ENCODE results near the gene APBA3. TPM values are rescaled to one million over a fixed set of nuclear protein-coding genes. Genes with fewer than 3 reads are reported as not detected.

The APBA3 gene
- total RNA-seq, 1 experiment from 2014 or later = 34.0 TPM

DNA sequence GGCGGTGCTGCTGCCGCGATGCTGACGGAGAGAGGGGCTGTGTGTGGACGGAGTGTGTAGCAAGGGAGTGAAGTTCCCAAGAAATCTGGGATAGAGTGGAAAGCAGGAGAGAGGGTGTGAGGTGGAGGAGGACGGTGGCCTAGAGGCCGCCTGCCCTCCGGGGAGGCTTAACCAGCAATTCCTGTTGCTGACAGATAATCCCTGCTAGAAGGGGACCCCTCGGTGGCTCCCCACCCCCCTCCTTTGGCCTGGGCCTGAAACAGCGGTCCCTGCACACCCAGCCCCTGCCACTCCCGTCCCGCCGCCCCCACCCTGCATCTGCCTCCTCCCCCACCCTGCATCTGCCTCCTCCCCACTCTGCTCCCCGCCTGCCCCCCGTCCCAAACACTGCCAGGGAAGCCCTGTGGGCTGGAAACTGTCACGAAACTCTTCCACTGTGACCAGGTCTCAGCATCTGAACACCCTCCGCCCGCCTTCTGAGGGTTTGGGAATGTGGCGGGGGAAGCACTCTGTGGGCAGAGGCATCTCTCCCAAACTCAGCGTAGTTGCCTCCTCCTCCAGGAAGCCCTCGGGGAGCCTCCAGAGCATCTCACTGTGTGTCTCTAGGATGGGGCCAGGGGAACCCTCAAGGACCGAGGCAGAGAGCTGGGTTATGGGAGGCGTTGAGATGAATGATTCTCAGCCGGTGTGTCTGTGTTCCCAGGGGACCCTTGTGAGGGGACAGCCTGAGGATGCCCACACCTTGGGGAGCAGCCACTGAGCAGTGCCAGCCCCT lies 41.8 kb upstream of the APBA3 start:
- no peaks in the 10 kb centered on the region for H3K36me3 ChIP-seq (ENCODE audit: control insufficient read depth, insufficient read depth, low read length)
- no peaks in the 10 kb centered on the region for H3K27me3 ChIP-seq (ENCODE audit: control insufficient read depth, insufficient read depth, low read length)
- in situ Hi-C loops (cut with HindIII; ENCODE audit: low pct_unique_long_range_greater_than_20kb, low sequenced_read_pairs) = no loop called here
- ChIA-PET CTCF (no interaction called here), POLR2A (interaction anchor here (0.6 kb wide), 1 partner anchor 10 kb away, joined by 4 read pairs; no protein-coding TSS in a partner anchor)
- no peak overlapping the region for H3K27ac ChIP-seq (ENCODE audit: low read length)
- no peaks in the 10 kb centered on the region for H3K9me3 ChIP-seq (ENCODE audit: control insufficient read depth, insufficient read depth, low read depth, low read length)
- no peak overlapping the region for H3K4me3 ChIP-seq (ENCODE audit: low read depth in 2 of 2, low read length in 2 of 2)
- H3K4me1 ChIP-seq (ENCODE audit: control insufficient read depth, insufficient read depth, low read length) = no peaks in the 10 kb centered on the region
- ATAC-seq = no peak
- TF ChIP-seq, protein P1, sequence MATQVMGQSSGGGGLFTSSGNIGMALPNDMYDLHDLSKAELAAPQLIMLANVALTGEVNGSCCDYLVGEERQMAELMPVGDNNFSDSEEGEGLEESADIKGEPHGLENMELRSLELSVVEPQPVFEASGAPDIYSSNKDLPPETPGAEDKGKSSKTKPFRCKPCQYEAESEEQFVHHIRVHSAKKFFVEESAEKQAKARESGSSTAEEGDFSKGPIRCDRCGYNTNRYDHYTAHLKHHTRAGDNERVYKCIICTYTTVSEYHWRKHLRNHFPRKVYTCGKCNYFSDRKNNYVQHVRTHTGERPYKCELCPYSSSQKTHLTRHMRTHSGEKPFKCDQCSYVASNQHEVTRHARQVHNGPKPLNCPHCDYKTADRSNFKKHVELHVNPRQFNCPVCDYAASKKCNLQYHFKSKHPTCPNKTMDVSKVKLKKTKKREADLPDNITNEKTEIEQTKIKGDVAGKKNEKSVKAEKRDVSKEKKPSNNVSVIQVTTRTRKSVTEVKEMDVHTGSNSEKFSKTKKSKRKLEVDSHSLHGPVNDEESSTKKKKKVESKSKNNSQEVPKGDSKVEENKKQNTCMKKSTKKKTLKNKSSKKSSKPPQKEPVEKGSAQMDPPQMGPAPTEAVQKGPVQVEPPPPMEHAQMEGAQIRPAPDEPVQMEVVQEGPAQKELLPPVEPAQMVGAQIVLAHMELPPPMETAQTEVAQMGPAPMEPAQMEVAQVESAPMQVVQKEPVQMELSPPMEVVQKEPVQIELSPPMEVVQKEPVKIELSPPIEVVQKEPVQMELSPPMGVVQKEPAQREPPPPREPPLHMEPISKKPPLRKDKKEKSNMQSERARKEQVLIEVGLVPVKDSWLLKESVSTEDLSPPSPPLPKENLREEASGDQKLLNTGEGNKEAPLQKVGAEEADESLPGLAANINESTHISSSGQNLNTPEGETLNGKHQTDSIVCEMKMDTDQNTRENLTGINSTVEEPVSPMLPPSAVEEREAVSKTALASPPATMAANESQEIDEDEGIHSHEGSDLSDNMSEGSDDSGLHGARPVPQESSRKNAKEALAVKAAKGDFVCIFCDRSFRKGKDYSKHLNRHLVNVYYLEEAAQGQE (IDR thresholded peaks at IDR 0.05; ENCODE audit: insufficient read depth in 1 of 2, low read depth in 2 of 2, low read length in 1 of 2) = no peak
- TF ChIP-seq POLR2AphosphoS5 (IDR thresholded peaks at IDR 0.05; ENCODE audit: low read depth, low read length) = no peak
- TF ChIP-seq TCF7L2 (IDR thresholded peaks at IDR 0.05; ENCODE audit: low read depth, low read length) = no peak
- no peak for TF ChIP-seq SIN3A (IDR thresholded peaks at IDR 0.05; ENCODE audit: borderline replicate concordance, insufficient read depth, low read depth, low read length)
- BruUV-seq (replicated peaks) = no TSS peak
- intact Hi-C loops (cut with micrococcal nuclease; ENCODE audit: unreplicated experiment) = no loop called here
- DNase-seq (ENCODE audit: low read depth, low spot score) = no peak

DNA sequence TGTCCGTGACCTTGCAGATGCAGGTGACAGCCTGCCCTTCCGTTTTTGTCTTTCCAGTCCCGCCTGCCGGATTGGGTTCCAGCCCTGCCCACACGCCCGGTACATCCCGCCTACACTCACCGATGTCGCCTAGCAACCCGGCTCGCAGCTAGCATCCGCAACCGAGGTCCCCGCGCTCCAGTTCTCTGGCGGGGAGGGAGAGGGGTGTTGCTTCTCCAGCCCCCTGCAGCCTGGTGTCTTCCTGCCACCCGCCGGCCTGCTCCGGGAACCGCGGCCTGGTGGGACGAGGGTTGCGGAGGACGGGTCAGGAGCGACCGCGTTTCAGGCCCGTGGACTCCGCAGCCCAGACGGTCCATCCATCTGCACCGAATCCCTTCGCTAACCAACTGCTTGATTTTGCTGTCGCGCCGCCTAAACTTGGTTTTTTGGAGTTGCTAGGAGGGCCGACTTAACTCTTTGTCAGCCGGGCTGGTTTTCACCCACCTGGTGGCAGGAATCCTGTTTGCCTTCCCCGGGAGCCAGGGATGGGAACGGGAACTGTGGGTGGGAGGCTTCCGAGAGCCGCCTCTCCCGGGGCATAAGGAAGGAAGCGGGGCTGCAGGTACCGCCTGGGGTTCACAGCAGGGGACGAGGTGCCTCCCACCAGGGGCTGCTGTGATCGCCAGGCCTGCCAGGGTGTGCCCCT lies 40.1 kb upstream of the APBA3 start:
- BruUV-seq (replicated peaks) = no TSS peak
- in situ Hi-C loops (cut with HindIII; ENCODE audit: low pct_unique_long_range_greater_than_20kb, low sequenced_read_pairs) = no loop called here
- no peaks in the 10 kb centered on the region for H3K9me3 ChIP-seq (ENCODE audit: control insufficient read depth, insufficient read depth, low read depth, low read length)
- intact Hi-C loops (cut with micrococcal nuclease; ENCODE audit: unreplicated experiment) = no loop called here
- TF ChIP-seq, protein P1 (IDR thresholded peaks at IDR 0.05; ENCODE audit: insufficient read depth in 1 of 2, low read depth in 2 of 2, low read length in 1 of 2) = no peak
- TF ChIP-seq POLR2AphosphoS5 (IDR thresholded peaks at IDR 0.05; ENCODE audit: low read depth, low read length) (no peak), SIN3A (IDR thresholded peaks at IDR 0.05; ENCODE audit: borderline replicate concordance, insufficient read depth, low read depth, low read length) (no peak), TCF7L2 (IDR thresholded peaks at IDR 0.05; ENCODE audit: low read depth, low read length) (no peak)
- TF ChIP-seq, protein P2, sequence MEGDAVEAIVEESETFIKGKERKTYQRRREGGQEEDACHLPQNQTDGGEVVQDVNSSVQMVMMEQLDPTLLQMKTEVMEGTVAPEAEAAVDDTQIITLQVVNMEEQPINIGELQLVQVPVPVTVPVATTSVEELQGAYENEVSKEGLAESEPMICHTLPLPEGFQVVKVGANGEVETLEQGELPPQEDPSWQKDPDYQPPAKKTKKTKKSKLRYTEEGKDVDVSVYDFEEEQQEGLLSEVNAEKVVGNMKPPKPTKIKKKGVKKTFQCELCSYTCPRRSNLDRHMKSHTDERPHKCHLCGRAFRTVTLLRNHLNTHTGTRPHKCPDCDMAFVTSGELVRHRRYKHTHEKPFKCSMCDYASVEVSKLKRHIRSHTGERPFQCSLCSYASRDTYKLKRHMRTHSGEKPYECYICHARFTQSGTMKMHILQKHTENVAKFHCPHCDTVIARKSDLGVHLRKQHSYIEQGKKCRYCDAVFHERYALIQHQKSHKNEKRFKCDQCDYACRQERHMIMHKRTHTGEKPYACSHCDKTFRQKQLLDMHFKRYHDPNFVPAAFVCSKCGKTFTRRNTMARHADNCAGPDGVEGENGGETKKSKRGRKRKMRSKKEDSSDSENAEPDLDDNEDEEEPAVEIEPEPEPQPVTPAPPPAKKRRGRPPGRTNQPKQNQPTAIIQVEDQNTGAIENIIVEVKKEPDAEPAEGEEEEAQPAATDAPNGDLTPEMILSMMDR (IDR thresholded peaks at IDR 0.05) = no peak
- CTCF ChIA-PET = no interaction called here
- no peak overlapping the region for H3K27ac ChIP-seq (ENCODE audit: low read length)
- POLR2A ChIA-PET = no interaction called here
- no peaks in the 10 kb centered on the region for H3K27me3 ChIP-seq (ENCODE audit: control insufficient read depth, insufficient read depth, low read length)
- DNase-seq (ENCODE audit: low read depth, low spot score) (no peak), ATAC-seq (no peak)
- no peaks in the 10 kb centered on the region for H3K4me1 ChIP-seq (ENCODE audit: control insufficient read depth, insufficient read depth, low read length)
- no peaks in the 10 kb centered on the region for H3K36me3 ChIP-seq (ENCODE audit: control insufficient read depth, insufficient read depth, low read length)
- no peak overlapping the region for H3K4me3 ChIP-seq (ENCODE audit: low read depth in 2 of 2, low read length in 2 of 2)

Measured in Panc1 (cell line).